Mesothelial cell of epicardium (in vitro differentiated cells): ENCODE measurements around the gene WRAP73. TPM values are rescaled to one million over a fixed set of nuclear protein-coding genes. Genes with fewer than 3 reads are reported as not detected.
A peak's percentile ranks its signal among the peaks of the same experiment; 100 is the strongest.

Source experiments
- DNase-seq, 2 experiments: peaks; one replicate each; pipeline ENCODE4 v3.0.0; 2021; ENCODE audit warnings: low spot score in 2 of 2; ENCODE audit not compliant: unreplicated experiment in 2 of 2
- H3K27ac Mint-ChIP-seq: 2 replicates; pipeline ENCODE4 v1.8.0; 2021; ENCODE audit warnings: mixed read lengths
- H3K27me3 Mint-ChIP-seq: 2 replicates; pipeline ENCODE4 v1.8.0; 2021; ENCODE audit warnings: low read depth, mixed read lengths
- H3K36me3 Mint-ChIP-seq: 2 replicates; pipeline ENCODE4 v1.8.0; 2021; ENCODE audit warnings: mixed read lengths
- H3K4me1 Mint-ChIP-seq: 2 replicates; pipeline ENCODE4 v1.8.0; 2021; ENCODE audit warnings: mixed read lengths
- H3K4me3 Mint-ChIP-seq: 2 replicates; pipeline ENCODE4 v1.8.0; 2021; ENCODE audit warnings: mild to moderate bottlenecking, moderate library complexity, mixed read lengths
- H3K9me3 Mint-ChIP-seq: 2 replicates; pipeline ENCODE4 v1.8.0; 2021; ENCODE audit warnings: mixed read lengths
- total RNA-seq: library from RNA; stranded (reverse); gene quantifications from 3 replicates; pipeline ENCODE4 v1.2.1, GENCODE V29; 2021
- TF ChIP-seq, protein P1 (sequence below): fragments of 200-600 bp; sonication (generic); IDR thresholded peaks from one replicate; pipeline ENCODE4 v1.5.0; 2021; ENCODE audit warnings: antibody characterized with exemption; ENCODE audit not compliant: unreplicated experiment

WRAP73 gene
- total RNA-seq, 1 donor from 2014 or later = 20.8 TPM

DNA sequence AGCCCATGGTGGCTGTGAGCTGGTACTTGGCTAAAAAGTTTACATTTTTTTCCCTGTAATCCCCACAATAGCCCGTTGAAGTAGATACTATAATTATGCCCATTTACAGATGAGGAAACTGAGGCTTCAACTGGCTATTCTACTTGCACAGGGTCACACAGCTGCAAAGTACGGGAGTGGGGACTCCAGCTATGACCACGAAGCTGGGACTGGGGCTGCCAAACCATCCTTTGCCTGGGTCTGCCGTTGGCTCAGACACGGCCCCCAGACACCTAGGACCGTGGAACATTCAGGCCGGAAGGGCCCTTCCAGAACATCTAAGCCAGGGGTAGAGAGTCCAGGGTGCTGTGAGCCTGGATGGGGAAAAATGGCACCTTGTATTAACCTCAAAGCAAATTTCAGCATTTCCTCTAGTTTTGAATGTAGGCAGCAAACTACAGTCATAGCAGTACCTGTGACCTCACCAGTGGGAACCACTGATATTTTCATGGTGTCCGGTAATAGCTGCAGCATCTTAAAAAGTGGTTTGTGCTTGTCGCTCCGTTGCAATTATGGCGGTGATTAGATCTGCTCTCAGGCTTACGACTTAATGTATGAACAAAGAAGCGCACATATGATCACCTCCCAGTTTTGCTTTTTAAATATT lies 6.7 kb upstream of the WRAP73 start:
- Mint-ChIP-seq H3K4me1 (no peaks in the 10 kb centered on the region), H3K27ac (no peak overlapping the region), H3K36me3 (no peaks in the 10 kb centered on the region), H3K9me3 (no peaks in the 10 kb centered on the region), H3K4me3 (no peak overlapping the region), H3K27me3 (peaks cover 84% of the 10 kb centered on the region)
- DNase-seq = no peak
- TF ChIP-seq, protein P1, sequence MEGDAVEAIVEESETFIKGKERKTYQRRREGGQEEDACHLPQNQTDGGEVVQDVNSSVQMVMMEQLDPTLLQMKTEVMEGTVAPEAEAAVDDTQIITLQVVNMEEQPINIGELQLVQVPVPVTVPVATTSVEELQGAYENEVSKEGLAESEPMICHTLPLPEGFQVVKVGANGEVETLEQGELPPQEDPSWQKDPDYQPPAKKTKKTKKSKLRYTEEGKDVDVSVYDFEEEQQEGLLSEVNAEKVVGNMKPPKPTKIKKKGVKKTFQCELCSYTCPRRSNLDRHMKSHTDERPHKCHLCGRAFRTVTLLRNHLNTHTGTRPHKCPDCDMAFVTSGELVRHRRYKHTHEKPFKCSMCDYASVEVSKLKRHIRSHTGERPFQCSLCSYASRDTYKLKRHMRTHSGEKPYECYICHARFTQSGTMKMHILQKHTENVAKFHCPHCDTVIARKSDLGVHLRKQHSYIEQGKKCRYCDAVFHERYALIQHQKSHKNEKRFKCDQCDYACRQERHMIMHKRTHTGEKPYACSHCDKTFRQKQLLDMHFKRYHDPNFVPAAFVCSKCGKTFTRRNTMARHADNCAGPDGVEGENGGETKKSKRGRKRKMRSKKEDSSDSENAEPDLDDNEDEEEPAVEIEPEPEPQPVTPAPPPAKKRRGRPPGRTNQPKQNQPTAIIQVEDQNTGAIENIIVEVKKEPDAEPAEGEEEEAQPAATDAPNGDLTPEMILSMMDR = no peak

DNA sequence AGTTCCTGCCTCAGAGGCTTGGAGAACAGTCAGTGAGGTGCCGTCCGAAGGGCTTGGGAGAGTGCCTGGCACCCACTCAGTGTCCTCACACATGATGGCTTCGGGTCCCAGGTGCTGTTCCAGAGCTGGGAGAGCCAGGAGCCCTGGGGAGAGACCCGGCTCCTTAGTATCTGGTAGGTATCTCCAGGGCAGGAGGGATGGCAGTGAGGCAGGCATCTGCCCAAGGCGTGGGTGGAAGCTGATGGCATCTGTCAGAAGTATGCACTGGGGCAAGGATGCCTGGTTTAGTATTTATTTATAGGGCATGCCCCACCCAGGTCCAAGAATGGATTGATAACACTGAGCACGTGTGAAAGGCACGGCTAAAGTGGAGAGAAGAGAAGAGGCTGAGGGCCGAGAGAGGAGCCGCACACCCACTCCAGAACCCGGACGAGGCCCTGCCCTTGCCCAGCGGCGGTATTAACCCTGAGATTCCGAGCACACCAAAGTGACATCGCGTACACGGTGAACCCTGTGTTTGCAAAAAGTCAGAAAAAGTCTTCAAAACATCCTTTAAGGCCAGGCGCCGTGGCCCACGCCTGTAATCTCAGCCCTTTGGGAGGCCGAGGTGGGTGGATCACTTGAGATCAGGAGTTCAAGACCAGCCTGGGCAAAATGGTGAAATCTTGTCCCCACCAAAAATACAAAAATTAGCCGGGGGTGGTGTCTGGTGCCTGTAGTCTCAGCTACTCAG lies 4.8 kb upstream of the WRAP73 start:
- DNase-seq = no peak
- TF ChIP-seq, protein P1 = no peak
- no peaks in the 10 kb centered on the region for H3K9me3 Mint-ChIP-seq
- H3K4me1 Mint-ChIP-seq = peaks cover 5% of the 10 kb centered on the region
- H3K4me3 Mint-ChIP-seq = no peak overlapping the region
- H3K36me3 Mint-ChIP-seq = no peaks in the 10 kb centered on the region
- H3K27me3 Mint-ChIP-seq = peaks cover 85% of the 10 kb centered on the region
- H3K27ac Mint-ChIP-seq = no peak overlapping the region

DNA sequence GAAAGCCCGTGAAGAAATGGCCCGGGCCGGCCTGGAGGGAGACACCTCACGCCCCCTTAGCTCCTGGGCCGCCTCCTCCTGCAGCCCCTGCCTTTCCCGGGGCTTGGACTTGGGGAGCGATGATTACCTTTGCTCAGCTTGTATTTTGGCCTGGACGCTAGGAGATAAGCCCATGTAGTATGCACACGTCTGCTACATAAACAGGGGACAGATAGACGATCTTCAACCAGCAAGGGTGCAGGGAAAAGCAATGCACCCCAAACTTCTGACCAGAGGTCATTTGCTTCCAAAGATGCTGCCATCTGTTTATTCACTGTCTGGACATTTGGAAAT lies 3.3 kb upstream of the WRAP73 start:
- H3K36me3 Mint-ChIP-seq = no peaks in the 10 kb centered on the region
- peaks cover 16% of the 10 kb centered on the region for H3K4me1 Mint-ChIP-seq
- H3K4me3 Mint-ChIP-seq = peak overlapping the region; percentile 0
- H3K9me3 Mint-ChIP-seq = no peaks in the 10 kb centered on the region
- H3K27me3 Mint-ChIP-seq = peaks cover 75% of the 10 kb centered on the region
- no peak for DNase-seq
- TF ChIP-seq, protein P1 = no peak
- H3K27ac Mint-ChIP-seq = no peak overlapping the region

DNA sequence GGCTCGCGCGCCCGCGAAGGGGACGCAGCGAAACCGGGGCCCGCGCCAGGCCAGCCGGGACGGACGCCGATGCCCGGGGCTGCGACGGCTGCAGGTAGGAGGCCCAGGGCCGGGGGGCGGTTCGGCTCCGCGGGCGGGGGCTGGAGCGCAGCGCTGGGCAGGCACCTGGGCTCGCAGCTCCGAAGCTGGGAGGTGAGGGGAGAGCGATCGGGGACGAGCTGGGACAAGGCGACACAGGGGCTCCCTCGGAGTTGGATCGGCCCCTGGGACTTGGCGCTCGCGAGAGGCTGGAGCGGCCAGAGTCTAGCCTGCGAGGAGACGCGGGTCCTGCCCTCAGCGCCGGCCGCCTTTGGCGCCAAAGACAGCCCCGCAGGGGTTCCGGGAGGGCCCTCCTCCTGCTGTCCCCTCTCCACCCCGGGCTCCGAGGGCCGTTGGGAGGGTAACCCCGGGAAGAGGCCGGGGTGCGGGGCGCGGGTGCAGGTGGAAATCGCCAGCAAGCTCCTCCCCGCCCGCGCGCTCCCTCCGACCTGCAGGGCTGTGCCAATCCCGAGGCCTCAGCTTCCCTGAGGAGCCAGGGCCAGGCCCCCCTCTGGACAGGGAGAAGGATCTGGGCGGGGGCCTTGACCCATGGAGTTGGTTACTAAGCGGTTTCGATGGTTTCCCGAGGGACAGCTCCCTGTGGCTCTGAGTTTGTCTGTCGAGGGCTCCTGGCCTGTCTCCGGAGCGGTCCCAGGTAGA lies 2.8 kb upstream of the WRAP73 start:
- Mint-ChIP-seq H3K36me3 (no peaks in the 10 kb centered on the region), H3K4me1 (peaks cover 17% of the 10 kb centered on the region), H3K4me3 (peak overlapping the region; percentile 30), H3K27me3 (peaks cover 69% of the 10 kb centered on the region), H3K9me3 (no peaks in the 10 kb centered on the region), H3K27ac (no peak overlapping the region)
- no peak for DNase-seq
- TF ChIP-seq, protein P1 = no peak

DNA sequence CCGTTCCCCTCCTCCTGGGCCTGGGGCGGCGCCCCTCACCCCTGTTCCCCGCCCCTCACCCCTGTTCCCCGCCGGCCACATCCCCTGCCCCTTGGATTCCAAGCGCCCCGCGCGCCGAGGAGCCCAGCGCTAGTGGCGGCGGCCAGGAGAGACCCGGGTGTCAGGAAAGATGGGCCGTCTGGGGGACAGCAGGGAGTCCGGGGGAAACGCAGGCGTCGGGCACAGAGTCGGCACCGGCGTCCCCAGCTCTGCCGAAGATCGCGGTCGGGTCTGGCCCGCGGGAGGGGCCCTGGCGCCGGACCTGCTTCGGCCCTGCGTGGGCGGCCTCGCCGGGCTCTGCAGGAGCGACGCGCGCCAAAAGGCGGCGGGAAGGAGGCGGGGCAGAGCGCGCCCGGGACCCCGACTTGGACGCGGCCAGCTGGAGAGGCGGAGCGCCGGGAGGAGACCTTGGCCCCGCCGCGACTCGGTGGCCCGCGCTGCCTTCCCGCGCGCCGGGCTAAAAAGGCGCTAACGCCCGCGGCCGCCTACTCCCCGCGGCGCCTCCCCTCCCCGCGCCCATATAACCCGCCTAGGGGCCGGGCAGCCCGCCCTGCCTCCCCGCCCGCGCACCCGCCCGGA lies 2.1 kb upstream of the WRAP73 start, which contains the start of gene TP73:
TSS of gene TP73 (plus strand) at position 587 of the 618 bp plus-strand sequence. CDS start 29,850 bp downstream, outside the sequence.
- peak within 1 kb of the TSS; percentile 30 for H3K4me3 Mint-ChIP-seq
- no peaks in the 10 kb centered on the region for H3K36me3 Mint-ChIP-seq
- H3K4me1 Mint-ChIP-seq = peaks cover 17% of the 10 kb centered on the region
- TF ChIP-seq, protein P1 = no peak
- no peaks in the 10 kb centered on the region for H3K9me3 Mint-ChIP-seq
- no peak within 1 kb of the TSS for H3K27ac Mint-ChIP-seq
- peaks cover 63% of the 10 kb centered on the region for H3K27me3 Mint-ChIP-seq
- no peak for DNase-seq
